Stimulated activated CD4-positive, alpha-beta T cell treated with anti-CD3 and anti-CD28 coated beads, TNF-alpha, amount 100 ng/mL, for 4 hours (primary cell): ENCODE measurements around the gene PNPLA7.
"Not testable (repeated sequence)": the region's sequence is repeated elsewhere in the genome, so short reads cannot be mapped to it uniquely, and the experiment has no call there.

Experiments used
- DNase-seq, 3 experiments: peaks; one replicate each; pipeline ENCODE4 v3.0.0-alpha.2; 2020; ENCODE audit warnings: low read depth in 3 of 3

The PNPLA7 gene

GRCh38 chr9:137452006-137452760 is 98.0 kb downstream of the PNPLA7 start:
- no peak for DNase-seq

- not testable (repeated sequence) for DNase-seq
Measured at GRCh38 chr9:137451264-137452005, 98.8 kb downstream of the PNPLA7 start.

- DNase-seq: not testable (repeated sequence)
Measured at GRCh38 chr9:137450539-137451222, 99.5 kb downstream of the PNPLA7 start.

- DNase-seq: peak in 2 of 3 experiments; percentile 64
Measured at GRCh38 chr9:137449931-137450538, 100.2 kb downstream of the PNPLA7 start.

GRCh38 chr9:137449081-137449844 is 100.9 kb downstream of the PNPLA7 start:
- DNase-seq: no peak

GRCh38 chr9:137448602-137448962 is 101.6 kb downstream of the PNPLA7 start:
- DNase-seq: no peak

- no peak for DNase-seq
Measured at GRCh38 chr9:137447722-137448601, 102.2 kb downstream of the PNPLA7 start.

- no peak for DNase-seq
Measured at GRCh38 chr9:137446851-137447471, 103.2 kb downstream of the PNPLA7 start.

- no peak for DNase-seq
Measured at GRCh38 chr9:137445930-137446431, 104.2 kb downstream of the PNPLA7 start.

GRCh38 chr9:137445275-137445807 is 104.9 kb downstream of the PNPLA7 start:
- DNase-seq: peak; percentile 70 to 80 (median 76)

GRCh38 chr9:137444106-137444790 is 106.0 kb downstream of the PNPLA7 start:
- no peak for DNase-seq

GRCh38 chr9:137441935-137442321 is 108.3 kb downstream of the PNPLA7 start:
- DNase-seq: no peak

GRCh38 chr9:137441289-137441934 is 108.8 kb downstream of the PNPLA7 start, which contains the start of gene ENTPD8:
Gene ENTPD8, minus strand, starts transcription at chr9:137441357. Its CDS starts 3,072 bp downstream, at chr9:137438285.
- no peak for DNase-seq

- no peak for DNase-seq
Measured at GRCh38 chr9:137439158-137439714, 111.0 kb downstream of the PNPLA7 start.

GRCh38 chr9:137438591-137439157 is 111.5 kb downstream of the PNPLA7 start:
- DNase-seq: no peak

- no peak for DNase-seq
Measured at GRCh38 chr9:137437691-137438590, 112.3 kb downstream of the PNPLA7 start.
